ENCODE results near the gene E2F8. TPM values are rescaled to one million over a fixed set of nuclear protein-coding genes. Genes with fewer than 3 reads are reported as not detected.

E2F8 gene
- total RNA-seq, 1 experiment from 2014 or later: 11.3 TPM

DNA sequence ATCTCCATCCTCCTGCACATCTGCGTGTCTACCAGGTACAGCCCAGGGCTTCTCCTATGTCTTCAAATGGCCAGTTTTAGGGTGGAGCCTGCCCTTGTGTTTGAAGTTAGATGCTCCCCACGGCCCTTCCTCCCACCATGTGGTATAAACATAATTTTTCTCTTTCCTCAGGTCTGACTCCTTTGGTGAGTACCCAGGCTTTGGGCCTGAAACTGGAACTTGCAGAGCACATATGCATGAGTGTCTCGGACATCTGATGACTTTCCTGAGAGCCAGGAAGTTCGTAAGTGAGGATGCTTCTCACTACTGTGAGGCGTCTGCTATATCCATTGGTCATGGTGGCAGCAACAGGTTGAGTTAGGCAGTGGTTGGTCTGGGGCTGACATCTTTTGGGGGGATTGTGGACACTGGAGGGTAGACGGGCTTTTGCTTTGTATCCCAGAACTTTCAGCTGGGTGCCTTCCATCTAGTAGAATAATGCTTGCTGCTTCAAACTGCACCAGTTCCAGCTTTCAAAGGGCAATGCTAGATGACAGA lies 55.2 kb downstream of the E2F8 start:
- Histone ChIP-seq H4K5ac (ENCODE audit: insufficient read length, low read depth, low read length) (no peak overlapping the region), H2BK12ac (ENCODE audit: insufficient read length, low read depth, low read length) (no peak overlapping the region), H2BK5ac (ENCODE audit: insufficient read length, low read length) (no peak overlapping the region), H3K18ac (ENCODE audit: insufficient read length, low read depth, low read length) (no peak overlapping the region), H3K4me1 (ENCODE audit: insufficient read depth, low read length) (no peaks in the 10 kb centered on the region), H3K9ac (ENCODE audit: extremely low read depth, insufficient read length, low read length) (no peak overlapping the region), H3K14ac (ENCODE audit: insufficient read depth, low read length) (no peak overlapping the region), H2AK5ac (ENCODE audit: insufficient read length, low read length) (no peak overlapping the region), H4K91ac (ENCODE audit: insufficient read length, low read depth, low read length) (no peak overlapping the region), H3K9me3 (ENCODE audit: control insufficient read depth, low read depth, low read length) (no peaks in the 10 kb centered on the region), H3K4ac (ENCODE audit: low read depth, low read length) (no peak overlapping the region), H2BK15ac (ENCODE audit: low read depth, low read length) (no peak overlapping the region), H3K27me3 (ENCODE audit: insufficient read depth, low read length) (no peaks in the 10 kb centered on the region), H3K4me2 (ENCODE audit: insufficient read depth, insufficient read length, low read length) (no peak overlapping the region), H3K56ac (ENCODE audit: insufficient read length, low read depth, low read length) (no peak overlapping the region), H2BK120ac (ENCODE audit: low read depth, low read length, poor library complexity, severe bottlenecking) (no peak overlapping the region), H3K79me2 (ENCODE audit: insufficient read depth, low read length) (no peaks in the 10 kb centered on the region), H2AFZ (ENCODE audit: low read length) (no peak overlapping the region), H2BK20ac (ENCODE audit: low read depth, low read length, poor library complexity, severe bottlenecking) (no peak overlapping the region), H3K23ac (ENCODE audit: insufficient read length, low read depth, low read length) (no peak overlapping the region), H4K20me1 (ENCODE audit: control insufficient read depth, insufficient read depth, insufficient read length) (no peaks in the 10 kb centered on the region), H3T11ph (ENCODE audit: low read length) (no peak overlapping the region), H3K27ac (ENCODE audit: insufficient read length, low read depth, low read length) (no peak overlapping the region), H3K79me1 (ENCODE audit: insufficient read depth, low read depth, low read length, poor library complexity, severe bottlenecking) (no peaks in the 10 kb centered on the region), H4K8ac (replicated peaks; ENCODE audit: insufficient read length, low read depth, low read length) (no peak overlapping the region), H3K23me2 (ENCODE audit: insufficient read length, low read depth, low read length, poor library complexity, severe bottlenecking) (no peaks in the 10 kb centered on the region)
- H3K9me3 Mint-ChIP-seq: no peaks in the 10 kb centered on the region
- H3K4me1 Mint-ChIP-seq: peaks cover 5 to 6% of the 10 kb centered on the region in 2 experiments; a peak in 3 of 4 replicates
- no peak overlapping the region for H3K27ac Mint-ChIP-seq
- no peaks in the 10 kb centered on the region; the same call in 1 of the 2 replicates for H3K27me3 Mint-ChIP-seq (ENCODE audit: low read depth)
- no CpG with 5 or more reads among the region's 6 CpGs for WGBS (ENCODE audit: extremely low coverage, insufficient read length, low lambda C conversion rate)
- TF ChIP-seq, protein P1, sequence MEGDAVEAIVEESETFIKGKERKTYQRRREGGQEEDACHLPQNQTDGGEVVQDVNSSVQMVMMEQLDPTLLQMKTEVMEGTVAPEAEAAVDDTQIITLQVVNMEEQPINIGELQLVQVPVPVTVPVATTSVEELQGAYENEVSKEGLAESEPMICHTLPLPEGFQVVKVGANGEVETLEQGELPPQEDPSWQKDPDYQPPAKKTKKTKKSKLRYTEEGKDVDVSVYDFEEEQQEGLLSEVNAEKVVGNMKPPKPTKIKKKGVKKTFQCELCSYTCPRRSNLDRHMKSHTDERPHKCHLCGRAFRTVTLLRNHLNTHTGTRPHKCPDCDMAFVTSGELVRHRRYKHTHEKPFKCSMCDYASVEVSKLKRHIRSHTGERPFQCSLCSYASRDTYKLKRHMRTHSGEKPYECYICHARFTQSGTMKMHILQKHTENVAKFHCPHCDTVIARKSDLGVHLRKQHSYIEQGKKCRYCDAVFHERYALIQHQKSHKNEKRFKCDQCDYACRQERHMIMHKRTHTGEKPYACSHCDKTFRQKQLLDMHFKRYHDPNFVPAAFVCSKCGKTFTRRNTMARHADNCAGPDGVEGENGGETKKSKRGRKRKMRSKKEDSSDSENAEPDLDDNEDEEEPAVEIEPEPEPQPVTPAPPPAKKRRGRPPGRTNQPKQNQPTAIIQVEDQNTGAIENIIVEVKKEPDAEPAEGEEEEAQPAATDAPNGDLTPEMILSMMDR (conservative IDR thresholded peaks at IDR 0.05): no peak
- no peak overlapping the region for H3K4me3 Mint-ChIP-seq
- H3K36me3 Mint-ChIP-seq (ENCODE audit: insufficient read depth in 1 of 3, low read depth in 3 of 3): no peaks in the 10 kb centered on the region
- DNase-seq: no peak
